ENCODE results near the gene ZNF536. TPM values are rescaled to one million over a fixed set of nuclear protein-coding genes. Genes with fewer than 3 reads are reported as not detected.

Gene ZNF536
- polyA plus RNA-seq, 1 of the 3 experiments (the other 2 are of a cell fraction) = 0.41 TPM

- TF ChIP-seq, protein P1, sequence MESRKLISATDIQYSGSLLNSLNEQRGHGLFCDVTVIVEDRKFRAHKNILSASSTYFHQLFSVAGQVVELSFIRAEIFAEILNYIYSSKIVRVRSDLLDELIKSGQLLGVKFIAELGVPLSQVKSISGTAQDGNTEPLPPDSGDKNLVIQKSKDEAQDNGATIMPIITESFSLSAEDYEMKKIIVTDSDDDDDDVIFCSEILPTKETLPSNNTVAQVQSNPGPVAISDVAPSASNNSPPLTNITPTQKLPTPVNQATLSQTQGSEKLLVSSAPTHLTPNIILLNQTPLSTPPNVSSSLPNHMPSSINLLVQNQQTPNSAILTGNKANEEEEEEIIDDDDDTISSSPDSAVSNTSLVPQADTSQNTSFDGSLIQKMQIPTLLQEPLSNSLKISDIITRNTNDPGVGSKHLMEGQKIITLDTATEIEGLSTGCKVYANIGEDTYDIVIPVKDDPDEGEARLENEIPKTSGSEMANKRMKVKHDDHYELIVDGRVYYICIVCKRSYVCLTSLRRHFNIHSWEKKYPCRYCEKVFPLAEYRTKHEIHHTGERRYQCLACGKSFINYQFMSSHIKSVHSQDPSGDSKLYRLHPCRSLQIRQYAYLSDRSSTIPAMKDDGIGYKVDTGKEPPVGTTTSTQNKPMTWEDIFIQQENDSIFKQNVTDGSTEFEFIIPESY (IDR thresholded peaks at IDR 0.05; ENCODE audit: borderline replicate concordance, low read depth) = no peak
- TF ChIP-seq, protein P2, sequence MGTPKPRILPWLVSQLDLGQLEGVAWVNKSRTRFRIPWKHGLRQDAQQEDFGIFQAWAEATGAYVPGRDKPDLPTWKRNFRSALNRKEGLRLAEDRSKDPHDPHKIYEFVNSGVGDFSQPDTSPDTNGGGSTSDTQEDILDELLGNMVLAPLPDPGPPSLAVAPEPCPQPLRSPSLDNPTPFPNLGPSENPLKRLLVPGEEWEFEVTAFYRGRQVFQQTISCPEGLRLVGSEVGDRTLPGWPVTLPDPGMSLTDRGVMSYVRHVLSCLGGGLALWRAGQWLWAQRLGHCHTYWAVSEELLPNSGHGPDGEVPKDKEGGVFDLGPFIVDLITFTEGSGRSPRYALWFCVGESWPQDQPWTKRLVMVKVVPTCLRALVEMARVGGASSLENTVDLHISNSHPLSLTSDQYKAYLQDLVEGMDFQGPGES (IDR thresholded peaks at IDR 0.05; ENCODE audit: low read depth, low read length) = no peak
- TF ChIP-seq FOXM1 (IDR thresholded peaks at IDR 0.05; ENCODE audit: low read depth) = no peak
- TF ChIP-seq NRF1 (IDR thresholded peaks at IDR 0.05; ENCODE audit: low read depth, low read length) = no peak
These were observed 171.2 kb downstream of the ZNF536 start (continued) for GRCh38 chr19:30543243-30543945.

DNA sequence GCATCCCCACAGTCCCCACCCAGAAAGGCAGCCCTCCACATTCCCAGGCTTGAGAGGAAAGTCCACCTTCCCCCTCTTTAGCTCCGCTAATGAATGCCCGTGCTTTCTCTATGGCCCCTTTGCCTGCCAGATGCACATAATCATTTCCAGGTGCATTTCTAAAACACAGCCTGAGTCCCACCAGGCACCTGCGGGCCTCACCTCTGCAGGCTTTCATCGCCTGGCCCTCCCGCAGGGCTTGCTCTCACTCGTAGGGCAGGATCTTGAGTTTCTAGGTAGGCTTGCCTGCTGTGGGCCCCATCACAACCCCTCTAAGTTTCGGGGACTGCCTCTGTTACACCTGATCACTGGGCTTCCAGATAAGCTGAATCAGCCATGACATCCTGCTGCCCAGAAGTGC is 173.6 kb downstream of the ZNF536 start:
- H3K36me3 ChIP-seq (replicated peaks in 1 of 2; ENCODE audit: control insufficient read depth in 1 of 2, insufficient read depth in 2 of 2, low read length in 1 of 2) = no peaks in the 10 kb centered on the region

More for the DNA sequence above, 173.6 kb downstream of the ZNF536 start:
- Histone ChIP-seq H3K9me2 (no peaks in the 10 kb centered on the region), H3K9me3 (no peaks in the 10 kb centered on the region), H3K79me2 (ENCODE audit: insufficient read depth) (no peaks in the 10 kb centered on the region), H3K27me3 (ENCODE audit: insufficient read depth) (no peaks in the 10 kb centered on the region), H2AFZ (ENCODE audit: low read depth) (no peak overlapping the region), H3K9ac (no peak overlapping the region), H3F3A (replicated peaks; ENCODE audit: insufficient read depth) (no peaks in the 10 kb centered on the region), H3K4me1 (ENCODE audit: control insufficient read depth in 1 of 2, insufficient read depth in 2 of 2, low read depth in 1 of 2, low read length in 1 of 2) (peaks cover 0 to 11% of the 10 kb centered on the region in 2 experiments; a peak in 1 of 4 replicates), H3K4me2 (no peak overlapping the region), H3K4me3 (ENCODE audit: low read depth in 2 of 2, low read length in 1 of 2) (no peak overlapping the region), H3K27ac (ENCODE audit: low read depth in 2 of 2, low read length in 1 of 2) (no peak overlapping the region), H4K20me1 (ENCODE audit: insufficient read depth) (no peaks in the 10 kb centered on the region)
- 61% methylated on average over 7 of the region's 7 CpGs for WGBS (ENCODE audit: low lambda C conversion rate)
- no peak for DNase-seq
- POLR2A ChIA-PET = interaction anchor here (0.6 kb wide), 1 partner anchor 107 kb away, joined by 4 read pairs; no protein-coding TSS in a partner anchor
- CTCF ChIA-PET = interaction anchor here (0.6 to 1.0 kb wide), 3 partner anchors 8 to 653 kb away, joined by 3 read pairs; no protein-coding TSS in a partner anchor
- TF ChIP-seq RXRA (IDR thresholded peaks at IDR 0.05; ENCODE audit: borderline replicate concordance, low read depth) (no peak), POLR2AphosphoS5 (IDR thresholded peaks at IDR 0.05; ENCODE audit: low read depth, low read length) (no peak), NRF1 (IDR thresholded peaks at IDR 0.05; ENCODE audit: low read depth, low read length) (no peak), RFX5 (IDR thresholded peaks at IDR 0.05; ENCODE audit: low read length) (no peak), FOXJ3 (CRISPR knock-in tag; IDR thresholded peaks at IDR 0.05) (no peak), SMC3 (IDR thresholded peaks at IDR 0.05; ENCODE audit: low read depth, low read length) (no peak), RCOR1 (IDR thresholded peaks at IDR 0.05; ENCODE audit: low read length) (no peak), RAD21 (IDR thresholded peaks at IDR 0.05; ENCODE audit: low read length) (no peak), TCF12 (IDR thresholded peaks at IDR 0.05) (no peak), FOXM1 (IDR thresholded peaks at IDR 0.05; ENCODE audit: low read depth) (no peak), USF1 (IDR thresholded peaks at IDR 0.05; ENCODE audit: borderline replicate concordance, low read depth) (no peak), ELF1 (IDR thresholded peaks at IDR 0.05) (no peak), GATA2 (CRISPR knock-in tag; IDR thresholded peaks at IDR 0.05) (no peak)
- TF ChIP-seq, protein P3, sequence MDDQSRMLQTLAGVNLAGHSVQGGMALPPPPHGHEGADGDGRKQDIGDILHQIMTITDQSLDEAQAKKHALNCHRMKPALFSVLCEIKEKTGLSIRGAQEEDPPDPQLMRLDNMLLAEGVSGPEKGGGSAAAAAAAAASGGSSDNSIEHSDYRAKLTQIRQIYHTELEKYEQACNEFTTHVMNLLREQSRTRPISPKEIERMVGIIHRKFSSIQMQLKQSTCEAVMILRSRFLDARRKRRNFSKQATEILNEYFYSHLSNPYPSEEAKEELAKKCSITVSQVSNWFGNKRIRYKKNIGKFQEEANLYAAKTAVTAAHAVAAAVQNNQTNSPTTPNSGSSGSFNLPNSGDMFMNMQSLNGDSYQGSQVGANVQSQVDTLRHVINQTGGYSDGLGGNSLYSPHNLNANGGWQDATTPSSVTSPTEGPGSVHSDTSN (IDR thresholded peaks at IDR 0.05) = no peak
- TF ChIP-seq, protein P1 (IDR thresholded peaks at IDR 0.05; ENCODE audit: borderline replicate concordance, low read depth) = no peak
